Measurements from ENCODE around the gene METAP1D. TPM values are rescaled to one million over a fixed set of nuclear protein-coding genes. Genes with fewer than 3 reads are reported as not detected.

Gene METAP1D
- total and polyA plus RNA-seq, 2 of the 4 experiments (the other 2 are of a cell fraction): 3.4 to 5.5 TPM

GRCh38 chr2:172129404-172129803, 129.7 kb downstream of the METAP1D start:
- Histone ChIP-seq H3K56ac (ENCODE audit: extremely low read depth, insufficient read depth, low read length) (no peak overlapping the region), H3K79me1 (ENCODE audit: low read depth in 1 of 2, low read length in 2 of 2) (no peaks in the 10 kb centered on the region), H3K23ac (ENCODE audit: low read depth, low read length) (no peak overlapping the region), H3K4me2 (ENCODE audit: low read depth, low read length) (no peak overlapping the region), H3K9me3 (ENCODE audit: control insufficient read depth, insufficient read depth, low read length) (no peaks in the 10 kb centered on the region; the same call in 1 of the 2 replicates), H2BK5ac (ENCODE audit: low read depth, low read length, poor library complexity, severe bottlenecking) (no peak overlapping the region), H4K5ac (ENCODE audit: low read depth, low read length) (no peak overlapping the region), H3K27me3 (ENCODE audit: control insufficient read depth, insufficient read depth, low read length) (peaks cover 3% of the 10 kb centered on the region; the same call in 1 of the 2 replicates), H4K20me1 (ENCODE audit: insufficient read depth, low read length) (no peaks in the 10 kb centered on the region), H2AK9ac (replicated peaks; ENCODE audit: low read depth, low read length, poor library complexity) (no peak overlapping the region), H3K4me3 (ENCODE audit: insufficient read depth, low read depth, low read length) (no peak overlapping the region), H2BK120ac (ENCODE audit: low read depth, low read length) (no peak overlapping the region), H3K9ac (ENCODE audit: low read depth, low read length) (no peak overlapping the region), H2BK20ac (ENCODE audit: low read depth, low read length) (no peak overlapping the region), H3K4me1 (ENCODE audit: control insufficient read depth, insufficient read depth, low read length) (peaks cover 2% of the 10 kb centered on the region; the same call in 1 of the 2 replicates), H2AK5ac (ENCODE audit: low read depth, low read length) (no peak overlapping the region), H3K36me3 (ENCODE audit: control insufficient read depth, insufficient read depth, low read length) (no peaks in the 10 kb centered on the region), H4K8ac (ENCODE audit: low read depth in 2 of 2, low read length in 2 of 2) (no peak overlapping the region), H3K14ac (replicated peaks; ENCODE audit: low read depth, low read length) (no peak overlapping the region), H2AFZ (replicated peaks; ENCODE audit: low read length, poor library complexity) (no peak overlapping the region), H4K91ac (ENCODE audit: insufficient read depth, low read depth, low read length) (no peak overlapping the region), H3K4ac (ENCODE audit: low read depth, low read length) (no peak overlapping the region), H3K18ac (ENCODE audit: low read depth, low read length) (no peak overlapping the region), H3K9me1 (ENCODE audit: insufficient read depth, low read length) (no peaks in the 10 kb centered on the region), H3K27ac (ENCODE audit: insufficient read depth, low read length) (no peak overlapping the region), H2BK15ac (ENCODE audit: low read depth, low read length) (no peak overlapping the region)
- intact Hi-C loops (cut with micrococcal nuclease) (loop anchor here (5.0 kb wide), 2 partner anchors 338 to 532 kb away; no protein-coding TSS in a partner anchor), in situ Hi-C loops (cut with MboI; ENCODE audit: low sequenced_read_pairs) (no loop called here), dilution Hi-C loops (cut with HindIII; ENCODE audit: low sequenced_read_pairs, unreplicated experiment) (no loop called here)
- ChIA-PET POLR2A (ENCODE audit: unreplicated experiment) (no interaction called here), CTCF (interaction anchor here (1.0 kb wide), 1 partner anchor 555 kb away, joined by 3 read pairs; no protein-coding TSS in a partner anchor)
- no TSS peak for BruUV-seq (replicated peaks)
- DNase-seq (no peak), ATAC-seq (ENCODE audit: low read depth) (no peak)
- TF ChIP-seq USF2 (IDR thresholded peaks at IDR 0.05; ENCODE audit: low read depth, low read length): no peak

Other genes starting within 250 kb of the METAP1D start
- gene SLC25A12, start 105.7 kb upstream of the METAP1D start, total RNA-seq (2012; rRNA removed): 17.6 and 23.6 TPM in 2 replicates
- 13.9 and 16.3 TPM in 2 replicates for gene SLC25A12, start 105.7 kb upstream of the METAP1D start, polyA plus RNA-seq (2012; rRNA removed)
- 24.4 and 49.2 TPM in 2 replicates for gene HAT1, start 77.5 kb upstream of the METAP1D start, total RNA-seq (2012; rRNA removed)
- gene HAT1, start 77.5 kb upstream of the METAP1D start, polyA plus RNA-seq (2012; rRNA removed): 37.1 and 42.1 TPM in 2 replicates
- gene DLX1, start 85.6 kb downstream of the METAP1D start, total RNA-seq (2012; rRNA removed): 0.36 and 1.1 TPM in 2 replicates
- gene DLX1, start 85.6 kb downstream of the METAP1D start, polyA plus RNA-seq (2012; rRNA removed): 2.1 and 2.2 TPM in 2 replicates
- not detected in 2 replicates for gene DLX2, start 102.9 kb downstream of the METAP1D start, total RNA-seq (2012; rRNA removed)
- 0.38 and 0.44 TPM in 2 replicates for gene DLX2, start 102.9 kb downstream of the METAP1D start, polyA plus RNA-seq (2012; rRNA removed)